ENCODE results near the gene OSCAR. TPM values are rescaled to one million over a fixed set of nuclear protein-coding genes. Genes with fewer than 3 reads are reported as not detected.

Gene OSCAR
- total RNA-seq, 1 experiment from 2014 or later = 0.19 TPM

DNA sequence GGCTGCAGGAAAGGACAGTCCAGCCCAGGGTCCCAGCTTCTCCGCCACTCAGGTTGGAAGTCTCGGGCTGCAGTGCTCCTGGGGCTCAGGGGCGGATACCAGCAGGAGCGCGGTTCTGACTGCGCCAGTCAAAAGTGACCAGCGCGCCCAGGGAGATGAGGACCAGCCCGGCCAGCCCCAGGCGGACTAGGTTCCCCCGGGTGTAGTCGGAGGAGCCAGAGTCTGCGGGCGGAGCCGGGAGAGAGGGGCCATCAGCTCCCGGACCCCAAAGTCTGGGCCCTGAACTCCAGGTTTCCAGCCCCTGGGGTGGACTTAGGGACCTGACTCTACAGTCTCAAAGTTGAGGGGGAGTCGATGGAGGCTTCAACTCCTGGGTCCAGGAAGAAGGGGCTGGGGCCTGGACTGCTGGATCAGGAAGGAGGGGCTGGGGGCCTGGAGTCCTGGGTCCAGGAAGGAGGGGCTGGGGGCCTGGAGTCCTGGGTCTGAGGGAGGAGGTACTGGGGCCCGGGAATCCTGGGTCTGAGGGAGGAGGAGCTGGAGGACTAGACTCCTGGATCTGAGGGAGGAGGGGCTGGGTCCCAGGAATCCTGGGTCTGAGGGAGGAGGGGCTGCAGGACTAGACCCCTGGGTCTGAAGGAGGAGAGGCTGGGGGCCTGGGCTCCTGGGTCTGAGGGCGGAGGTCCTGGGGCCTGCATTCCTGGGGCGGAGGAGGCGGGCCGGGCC is 5.3 kb downstream of the OSCAR start:
- no peak for DNase-seq (ENCODE audit: low read depth)

- no peak for DNase-seq (ENCODE audit: low read depth)
Measured at GRCh38 chr19:54094426-54095000, 6.1 kb downstream of the OSCAR start.

- no peak for DNase-seq (ENCODE audit: low read depth)
Measured at GRCh38 chr19:54084410-54084809, 16.2 kb downstream of the OSCAR start.

GRCh38 chr19:54081032-54081431 is 19.6 kb downstream of the OSCAR start, which contains the start of gene TARM1:
Gene TARM1 (minus strand): TSS chr19:54081365. CDS start chr19:54081340, 25 bp downstream.
- no peak for DNase-seq (ENCODE audit: low read depth)

DNA sequence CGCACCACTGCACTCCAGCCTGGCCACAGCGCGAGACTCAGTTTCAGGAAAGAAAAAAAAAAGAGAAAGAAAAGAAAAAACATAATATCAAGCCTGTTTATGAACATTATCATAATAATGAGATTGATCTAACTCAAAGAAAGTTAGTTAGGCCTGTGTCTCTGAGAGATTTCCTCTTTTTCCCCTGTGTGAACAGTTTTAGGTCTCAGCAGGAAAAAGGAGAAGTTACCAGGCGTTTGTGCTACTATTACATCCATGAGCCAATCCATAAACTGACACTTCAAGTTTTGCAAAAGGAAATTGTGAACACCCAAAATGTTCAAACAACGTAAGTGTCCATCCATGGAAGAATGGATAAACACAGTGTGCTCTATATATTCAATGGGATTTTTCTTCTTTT is 23.3 kb downstream of the OSCAR start:
- DNase-seq (ENCODE audit: low read depth) = no peak

DNA sequence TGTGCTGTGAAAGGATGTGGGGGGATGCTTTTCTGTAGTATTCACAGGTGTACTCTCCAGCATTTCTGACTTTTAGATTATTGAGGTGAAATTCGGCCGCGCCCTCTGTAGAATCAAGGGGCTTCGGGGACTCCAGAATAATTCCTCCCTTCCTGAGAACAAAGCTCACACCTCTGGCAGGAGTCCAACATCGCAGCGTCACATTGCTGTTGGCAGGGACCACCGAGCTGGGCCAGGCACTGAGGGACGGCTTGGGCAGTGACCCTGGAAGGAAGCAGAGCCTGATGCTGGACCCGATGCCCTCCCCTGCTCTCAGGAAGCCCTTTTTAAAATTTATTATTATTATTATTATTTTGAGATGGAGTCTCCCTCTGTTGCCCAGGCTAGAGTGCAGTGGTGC is 25.8 kb downstream of the OSCAR start:
- no peak for DNase-seq (ENCODE audit: low read depth)

DNA sequence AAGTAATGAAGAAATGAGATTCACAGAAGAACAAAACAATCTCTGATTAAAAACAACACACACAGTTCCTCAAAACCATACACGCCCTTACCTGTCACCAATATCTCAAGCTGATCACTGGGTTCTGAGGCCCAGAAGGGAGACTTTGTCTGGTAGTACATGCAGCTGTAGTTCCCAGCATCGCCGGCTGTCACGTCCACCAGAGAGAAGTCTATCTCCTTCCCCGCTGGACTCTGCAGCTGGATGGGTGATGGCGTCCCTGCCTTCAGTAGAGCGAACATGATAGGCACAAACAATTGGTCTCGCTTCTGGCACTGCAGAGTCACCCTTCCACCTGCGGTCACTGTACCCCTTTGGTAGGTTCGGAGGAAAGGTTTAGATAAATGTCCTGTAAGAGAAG is 26.8 kb downstream of the OSCAR start:
- no peak for DNase-seq (ENCODE audit: low read depth)

- no peak for DNase-seq (ENCODE audit: low read depth)
Measured at GRCh38 chr19:54069470-54069869, 31.1 kb downstream of the OSCAR start.

DNA sequence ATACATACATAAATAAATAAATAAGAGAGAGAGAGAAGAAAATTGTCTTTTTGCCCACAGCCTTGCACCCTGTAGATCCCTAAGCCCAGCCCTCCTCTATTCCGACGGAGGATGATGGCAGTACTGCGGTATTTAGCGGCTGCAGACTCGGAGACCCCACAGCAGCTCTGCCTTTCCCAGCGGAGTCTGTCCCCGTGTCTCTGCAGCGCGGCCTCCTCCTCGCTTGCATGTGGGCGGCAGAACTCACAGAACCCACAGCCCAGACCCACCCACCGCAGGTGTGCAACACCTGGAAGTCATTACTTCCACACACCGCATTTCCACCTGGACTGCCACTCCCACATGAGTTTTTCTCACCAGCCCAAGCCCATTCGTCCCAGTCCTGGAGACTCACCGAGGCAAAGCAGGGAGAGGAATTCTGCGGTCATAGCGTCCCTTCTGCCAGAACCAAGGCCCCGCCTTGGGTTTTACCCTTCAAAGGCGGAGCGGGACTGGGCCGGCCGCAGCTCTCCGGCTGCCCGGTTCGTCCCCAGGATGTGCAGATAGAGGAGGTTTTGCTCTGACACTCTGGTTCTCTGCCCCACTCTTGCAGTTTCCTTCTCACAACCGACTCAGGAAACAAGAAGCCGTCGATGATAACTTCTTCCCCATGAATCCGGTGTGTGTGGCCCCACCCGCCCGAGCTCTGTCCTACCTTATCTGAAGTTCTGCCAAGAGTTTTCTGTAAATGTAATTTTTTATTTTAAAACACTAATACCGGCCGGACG is 37.1 kb downstream of the OSCAR start, which contains the start of gene VSTM1:
VSTM1 (minus strand) TSS at position 548 of the 767 bp plus-strand sequence; CDS start at position 428, 120 bp downstream.
- DNase-seq (ENCODE audit: low read depth) = no peak

DNA sequence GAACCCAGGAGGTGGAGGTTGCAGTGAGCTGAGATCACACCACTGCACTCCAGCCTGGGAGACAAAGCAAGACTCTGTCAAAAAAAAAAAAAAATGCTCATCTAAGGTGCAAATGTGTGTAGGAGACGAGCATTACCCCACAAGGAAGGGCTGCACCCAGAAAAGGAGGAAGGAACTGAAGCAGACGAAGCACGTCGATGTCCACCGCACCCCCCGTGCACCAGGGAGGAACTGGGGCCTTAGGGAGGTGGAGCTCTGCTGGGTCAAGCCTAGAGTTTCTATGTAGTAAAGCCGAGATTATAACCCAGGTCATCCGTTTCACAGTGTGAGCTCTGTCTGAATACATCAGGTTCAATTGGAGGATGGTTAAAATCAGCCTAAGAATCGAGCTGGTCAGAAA is 38.0 kb downstream of the OSCAR start:
- no peak for DNase-seq (ENCODE audit: low read depth)

- no peak for DNase-seq (ENCODE audit: low read depth)
Measured at GRCh38 chr19:54047616-54048015, 53.0 kb downstream of the OSCAR start.

- DNase-seq (ENCODE audit: low read depth) = no peak
Measured at GRCh38 chr19:54045771-54046170, 54.8 kb downstream of the OSCAR start.

Other genes starting within 250 kb of the OSCAR start
- gene MYADM, start 232.9 kb downstream of the OSCAR start, total RNA-seq (2014; rRNA removed; shearing (Covaris generic)) = 10.4 and 29.4 TPM in 2 replicates
- 0.43 TPM in 1 of 2 replicates, not detected in the other for gene PRKCG, start 218.6 kb downstream of the OSCAR start, total RNA-seq (2014; rRNA removed; shearing (Covaris generic))
- not detected in 2 replicates for gene CACNG7, start 191.5 kb downstream of the OSCAR start, total RNA-seq (2014; rRNA removed; shearing (Covaris generic))
- gene CACNG8, start 137.9 kb downstream of the OSCAR start, total RNA-seq (2014; rRNA removed; shearing (Covaris generic)) = 0.45 and 1.4 TPM in 2 replicates
- 0.23 TPM in 1 of 2 replicates, not detected in the other for gene CACNG6, start 109.2 kb downstream of the OSCAR start, total RNA-seq (2014; rRNA removed; shearing (Covaris generic))
- gene VSTM1, start 36.9 kb downstream of the OSCAR start, total RNA-seq (2014; rRNA removed; shearing (Covaris generic)) = 0.74 and 0.84 TPM in 2 replicates
- not detected in 2 replicates for gene TARM1, start 19.4 kb downstream of the OSCAR start, total RNA-seq (2014; rRNA removed; shearing (Covaris generic))
- 40.8 and 67.5 TPM in 2 replicates for gene NDUFA3, start 2.1 kb upstream of the OSCAR start, total RNA-seq (2014; rRNA removed; shearing (Covaris generic))
- gene TFPT, start 14.9 kb upstream of the OSCAR start, total RNA-seq (2014; rRNA removed; shearing (Covaris generic)) = 17.6 and 19.7 TPM in 2 replicates
- gene PRPF31, start 15.0 kb upstream of the OSCAR start, total RNA-seq (2014; rRNA removed; shearing (Covaris generic)) = 102 and 104 TPM in 2 replicates
- 20.4 and 30.3 TPM in 2 replicates for gene CNOT3, start 37.0 kb upstream of the OSCAR start, total RNA-seq (2014; rRNA removed; shearing (Covaris generic))
- 9.0 and 9.4 TPM in 2 replicates for gene LENG1, start 58.9 kb upstream of the OSCAR start, total RNA-seq (2014; rRNA removed; shearing (Covaris generic))
- gene TMC4, start 72.4 kb upstream of the OSCAR start, total RNA-seq (2014; rRNA removed; shearing (Covaris generic)) = 1.2 TPM in 1 of 2 replicates, not detected in the other
- 82.4 and 104 TPM in 2 replicates for gene MBOAT7, start 88.8 kb upstream of the OSCAR start, total RNA-seq (2014; rRNA removed; shearing (Covaris generic))
- 67.2 and 72.8 TPM in 2 replicates for gene TSEN34, start 90.5 kb upstream of the OSCAR start, total RNA-seq (2014; rRNA removed; shearing (Covaris generic))
- 2,721 and 3,393 TPM in 2 replicates for gene RPS9, start 100.1 kb upstream of the OSCAR start, total RNA-seq (2014; rRNA removed; shearing (Covaris generic))
- gene LILRB3, start 122.2 kb upstream of the OSCAR start, total RNA-seq (2014; rRNA removed; shearing (Covaris generic)) = not detected in 2 replicates
- gene LILRA6, start 142.0 kb upstream of the OSCAR start, total RNA-seq (2014; rRNA removed; shearing (Covaris generic)) = not detected in 2 replicates
- not detected in 2 replicates for gene LILRB5, start 156.5 kb upstream of the OSCAR start, total RNA-seq (2014; rRNA removed; shearing (Covaris generic))
- not detected in 2 replicates for gene LILRB2, start 180.3 kb upstream of the OSCAR start, total RNA-seq (2014; rRNA removed; shearing (Covaris generic))
- not detected in 2 replicates for gene LILRA5, start 212.4 kb upstream of the OSCAR start, total RNA-seq (2014; rRNA removed; shearing (Covaris generic))
- not detected in 2 replicates for gene LILRA4, start 238.4 kb upstream of the OSCAR start, total RNA-seq (2014; rRNA removed; shearing (Covaris generic))

Measured in HT1080 (cell line).